ENCODE measurements around the gene TMEM63B. TPM values are rescaled to one million over a fixed set of nuclear protein-coding genes. Genes with fewer than 3 reads are reported as not detected.

The TMEM63B gene
- total and polyA plus RNA-seq, 2 of the 8 experiments (the other 6 are each of a cell fraction or from before 2014, with no cell fraction given), result 61.1 to 96.8 TPM

DNA sequence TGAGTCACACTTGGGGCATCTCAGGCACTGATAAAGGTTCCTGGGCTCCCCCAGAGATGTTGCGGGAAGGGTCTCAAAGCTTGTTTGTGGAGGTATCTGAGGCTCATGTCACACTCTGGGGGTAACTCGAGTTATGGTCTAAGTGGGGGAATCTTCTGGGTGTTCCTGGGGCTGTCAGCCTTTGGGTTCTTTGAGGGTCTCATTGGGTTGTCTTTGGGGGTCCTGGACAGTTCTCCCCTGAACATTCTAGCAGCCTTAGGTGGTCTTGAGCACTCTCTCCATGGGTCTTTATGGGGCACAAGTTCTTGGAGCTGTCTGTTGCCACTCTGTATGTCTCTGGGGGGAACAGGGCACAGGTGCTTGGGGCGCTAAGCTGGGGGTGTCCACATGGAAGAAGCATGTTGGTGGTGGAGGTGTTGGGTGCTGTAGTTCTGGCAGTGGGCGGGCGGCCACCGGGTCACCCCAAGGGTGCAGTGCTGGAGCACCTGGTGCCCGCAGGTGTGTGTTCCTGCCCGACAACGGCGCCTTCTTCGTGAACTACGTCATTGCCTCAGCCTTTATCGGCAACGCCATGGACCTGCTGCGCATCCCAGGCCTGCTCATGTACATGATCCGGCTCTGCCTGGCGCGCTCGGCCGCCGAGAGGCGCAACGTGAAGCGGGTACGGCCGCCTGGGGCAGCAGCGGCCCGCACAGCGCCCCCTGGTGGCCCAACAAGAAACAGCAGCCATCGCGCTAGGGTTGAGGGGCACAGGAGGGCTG, 24.2 kb downstream of the TMEM63B start (continued):
- no peak for TF ChIP-seq TEAD4 (IDR thresholded peaks at IDR 0.05; ENCODE audit: low read depth, low read length)
- TF ChIP-seq RXRA (IDR thresholded peaks at IDR 0.05; ENCODE audit: insufficient read depth, low read depth, low read length), result no peak
- TF ChIP-seq RAD21 (IDR thresholded peaks at IDR 0.05 in 1 of 2, conservative IDR thresholded peaks at IDR 0.05 in 1 of 2; ENCODE audit: low read depth in 2 of 2, low read length in 2 of 2), result peak; percentile 71 to 82
- TF ChIP-seq SIN3A (conservative IDR thresholded peaks at IDR 0.05 in 1 of 2, IDR thresholded peaks at IDR 0.05 in 1 of 2; ENCODE audit: low read depth in 1 of 2, low read length in 2 of 2), result 0 out of 4 replicates have a peak, but pooled peaks of 1 of the 2 experiments have one; percentile 35
- TF ChIP-seq SAP30 (IDR thresholded peaks at IDR 0.05; ENCODE audit: insufficient read depth, insufficient replicate concordance, low read length), result no peak
- no peak for TF ChIP-seq POU5F1 (IDR thresholded peaks at IDR 0.05; ENCODE audit: low read depth, low read length)
- TF ChIP-seq CREB1 (IDR thresholded peaks at IDR 0.05), result peak; percentile 61; the same call in 1 of the 2 replicates
- no peak for TF ChIP-seq SP1 (IDR thresholded peaks at IDR 0.05; ENCODE audit: low read depth, low read length)
- TF ChIP-seq EGR1 (IDR thresholded peaks at IDR 0.05; ENCODE audit: borderline replicate concordance, low read depth, low read length), result no peak
- TF ChIP-seq, protein P1, sequence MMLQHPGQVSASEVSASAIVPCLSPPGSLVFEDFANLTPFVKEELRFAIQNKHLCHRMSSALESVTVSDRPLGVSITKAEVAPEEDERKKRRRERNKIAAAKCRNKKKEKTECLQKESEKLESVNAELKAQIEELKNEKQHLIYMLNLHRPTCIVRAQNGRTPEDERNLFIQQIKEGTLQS (IDR thresholded peaks at IDR 0.05; ENCODE audit: insufficient read depth, low read depth, low read length), result 0 out of 2 replicates have a peak, but pooled peaks have one; percentile 6
- no peak for TF ChIP-seq E2F6 (IDR thresholded peaks at IDR 0.05)
- TF ChIP-seq TAF7 (optimal IDR thresholded peaks at IDR 0.05; ENCODE audit: borderline replicate concordance, low read depth, low read length), result no peak
- no peak for TF ChIP-seq KDM1A (IDR thresholded peaks at IDR 0.05; ENCODE audit: borderline replicate concordance, low read length)
- TF ChIP-seq BRCA1 (IDR thresholded peaks at IDR 0.05; ENCODE audit: low read depth, low read length), result no peak
- no peak for TF ChIP-seq RNF2 (IDR thresholded peaks at IDR 0.05; ENCODE audit: borderline replicate concordance, low read depth, low read length, missing control alignments, poor library complexity, severe bottlenecking)
- no peak for TF ChIP-seq TCF12 (IDR thresholded peaks at IDR 0.05; ENCODE audit: low read depth, low read length)
- TF ChIP-seq TAF1 (IDR thresholded peaks at IDR 0.05; ENCODE audit: low read depth, low read length), result no peak
- no peak for TF ChIP-seq JUN (IDR thresholded peaks at IDR 0.05; ENCODE audit: low read depth, low read length)
- no peak for TF ChIP-seq CEBPB (IDR thresholded peaks at IDR 0.05; ENCODE audit: low read depth, low read length)
- TF ChIP-seq, protein P2, sequence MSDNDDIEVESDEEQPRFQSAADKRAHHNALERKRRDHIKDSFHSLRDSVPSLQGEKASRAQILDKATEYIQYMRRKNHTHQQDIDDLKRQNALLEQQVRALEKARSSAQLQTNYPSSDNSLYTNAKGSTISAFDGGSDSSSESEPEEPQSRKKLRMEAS (IDR thresholded peaks at IDR 0.05), result peak; percentile 65
- TF ChIP-seq ZNF274 (IDR thresholded peaks at IDR 0.05; ENCODE audit: borderline replicate concordance, extremely low read depth, low read length), result no peak
- TF ChIP-seq RBBP5 (IDR thresholded peaks at IDR 0.05; ENCODE audit: borderline replicate concordance, low read depth, low read length), result no peak

Measured in H1 (cell line).